ENCODE results near the gene SETD1A. TPM values are rescaled to one million over a fixed set of nuclear protein-coding genes. Genes with fewer than 3 reads are reported as not detected.

The SETD1A gene
- total and polyA plus RNA-seq, 9 of the 15 experiments (the other 6 are each of a cell fraction or from before 2014, with no cell fraction given): 0.08 to 36.0 (median 4.2) TPM

GRCh38 chr16:30949650-30950515 lies 7.7 kb upstream of the SETD1A start (continued):
- TF ChIP-seq ZBTB40 (IDR thresholded peaks at IDR 0.05) (peak; percentile 71; the same call in 1 of the 2 replicates), ZBTB40 (CRISPR knock-in tag; IDR thresholded peaks at IDR 0.05) (no peak), TARDBP (IDR thresholded peaks at IDR 0.05) (peak; percentile 18; the same call in 1 of the 2 replicates), ZBTB5 (IDR thresholded peaks at IDR 0.05) (no peak), POLR2A (conservative IDR thresholded peaks at IDR 0.05) (peak; percentile 94), CBFA2T2 (conservative IDR thresholded peaks at IDR 0.05) (peak; percentile 75), OTX1 (CRISPR knock-in tag; IDR thresholded peaks at IDR 0.05) (peak; percentile 66), BACH1 (tag; IDR thresholded peaks at IDR 0.05) (no peak), SMAD4 (CRISPR knock-in tag; conservative IDR thresholded peaks at IDR 0.05) (peak; percentile 92), MCM2 (IDR thresholded peaks at IDR 0.05; ENCODE audit: low read depth) (no peak), ZBTB17 (CRISPR knock-in tag; IDR thresholded peaks at IDR 0.05) (peak; percentile 57; the same call in 1 of the 2 replicates), DPF2 (IDR thresholded peaks at IDR 0.05) (peak; percentile 87), NFRKB (IDR thresholded peaks at IDR 0.05; ENCODE audit: low read depth) (peak; percentile 42; the same call in 1 of the 2 replicates)
